ENCODE measurements around the gene PLCB3.

Gene PLCB3

GRCh38 chr11:64208796-64209562 lies 42.4 kb upstream of the PLCB3 start:
- Histone ChIP-seq H3K4me1 (ENCODE audit: control insufficient read depth, insufficient read depth, low read length) (peaks cover 24% of the 10 kb centered on the region), H3K9me3 (ENCODE audit: control insufficient read depth in 2 of 2, low read length in 2 of 2) (no peaks in the 10 kb centered on the region), H3K9ac (ENCODE audit: low read length in 2 of 2) (peak overlapping the region in 1 of 2 donors; percentile 62), H3K27me3 (ENCODE audit: control insufficient read depth in 1 of 2, insufficient read depth in 2 of 2, low read length in 2 of 2) (no peaks in the 10 kb centered on the region), H3K27ac (ENCODE audit: low read length) (peak overlapping the region; percentile 53), H3K36me3 (ENCODE audit: control insufficient read depth in 2 of 2, insufficient read depth in 2 of 2, low read length in 2 of 2) (peaks cover 3 to 12% of the 10 kb centered on the region in 2 donors), H3K4me3 (ENCODE audit: low read length in 2 of 2) (no peak overlapping the region)

DNA sequence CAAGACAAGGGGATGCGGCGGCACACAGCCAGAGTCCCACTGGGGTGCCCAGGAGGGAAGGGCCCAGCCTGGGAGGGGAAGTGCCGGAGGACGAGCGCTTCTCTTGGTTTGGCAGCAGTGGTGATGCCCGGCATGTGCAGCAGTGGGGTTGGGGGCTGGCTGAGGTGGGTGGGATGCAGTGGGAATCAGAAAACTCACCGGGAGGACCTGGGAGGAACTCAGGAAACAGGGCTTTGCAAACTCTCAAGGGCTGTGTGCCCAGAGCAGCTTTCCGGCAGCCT lies 41.8 kb upstream of the PLCB3 start:
- Histone ChIP-seq H3K4me3 (ENCODE audit: low read length in 2 of 2) (no peak overlapping the region), H3K9me3 (ENCODE audit: control insufficient read depth in 2 of 2, low read length in 2 of 2) (no peaks in the 10 kb centered on the region), H3K9ac (ENCODE audit: low read length in 2 of 2) (no peak overlapping the region), H3K27ac (ENCODE audit: low read length) (no peak overlapping the region), H3K27me3 (ENCODE audit: control insufficient read depth in 1 of 2, insufficient read depth in 2 of 2, low read length in 2 of 2) (no peaks in the 10 kb centered on the region), H3K4me1 (ENCODE audit: control insufficient read depth, insufficient read depth, low read length) (peaks cover 19% of the 10 kb centered on the region), H3K36me3 (ENCODE audit: control insufficient read depth in 2 of 2, insufficient read depth in 2 of 2, low read length in 2 of 2) (peaks cover 3 to 9% of the 10 kb centered on the region in 2 donors)

DNA sequence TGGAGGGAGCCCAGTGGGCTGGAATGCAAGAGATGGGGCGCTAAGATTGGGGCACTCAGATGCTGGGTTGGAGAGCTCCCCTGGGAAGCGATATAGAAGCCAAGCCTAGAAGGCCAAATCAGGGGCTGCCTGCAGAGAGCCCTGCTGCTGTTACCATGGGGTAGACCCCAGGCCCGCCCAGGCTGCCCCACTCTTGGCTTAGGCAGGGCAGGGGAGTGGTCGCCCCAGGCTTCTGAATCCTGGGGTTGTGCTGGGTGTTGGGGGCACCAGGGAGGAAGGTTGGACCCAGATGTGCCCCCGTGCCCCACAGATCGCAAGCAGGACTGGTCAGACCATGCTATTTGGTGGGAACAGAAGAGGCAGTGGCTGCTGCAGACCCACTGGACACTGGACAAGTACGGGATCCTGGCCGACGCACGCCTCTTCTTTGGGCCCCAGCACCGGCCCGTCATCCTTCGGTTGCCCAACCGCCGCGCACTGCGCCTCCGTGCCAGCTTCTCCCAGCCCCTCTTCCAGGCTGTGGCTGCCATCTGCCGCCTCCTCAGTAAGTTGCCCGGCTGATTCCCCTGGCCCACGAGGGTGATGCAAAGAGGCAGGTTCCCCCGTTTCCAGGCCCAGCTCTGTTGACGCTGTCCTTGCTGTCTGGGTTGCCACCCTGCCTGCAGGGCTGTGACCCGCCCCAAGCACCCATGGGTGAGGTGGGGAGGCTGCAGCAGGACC lies 40.9 kb upstream of the PLCB3 start:
- no peak overlapping the region for H3K27ac ChIP-seq (ENCODE audit: low read length)
- H3K4me1 ChIP-seq (ENCODE audit: control insufficient read depth, insufficient read depth, low read length), result peaks cover 14% of the 10 kb centered on the region
- no peaks in the 10 kb centered on the region for H3K9me3 ChIP-seq (ENCODE audit: control insufficient read depth in 2 of 2, low read length in 2 of 2)
- no peak overlapping the region for H3K9ac ChIP-seq (ENCODE audit: low read length in 2 of 2)
- peaks cover 0 to 9% of the 10 kb centered on the region in 2 donors for H3K36me3 ChIP-seq (ENCODE audit: control insufficient read depth in 2 of 2, insufficient read depth in 2 of 2, low read length in 2 of 2)
- H3K4me3 ChIP-seq (ENCODE audit: low read length in 2 of 2), result no peak overlapping the region
- no peaks in the 10 kb centered on the region for H3K27me3 ChIP-seq (ENCODE audit: control insufficient read depth in 1 of 2, insufficient read depth in 2 of 2, low read length in 2 of 2)

DNA sequence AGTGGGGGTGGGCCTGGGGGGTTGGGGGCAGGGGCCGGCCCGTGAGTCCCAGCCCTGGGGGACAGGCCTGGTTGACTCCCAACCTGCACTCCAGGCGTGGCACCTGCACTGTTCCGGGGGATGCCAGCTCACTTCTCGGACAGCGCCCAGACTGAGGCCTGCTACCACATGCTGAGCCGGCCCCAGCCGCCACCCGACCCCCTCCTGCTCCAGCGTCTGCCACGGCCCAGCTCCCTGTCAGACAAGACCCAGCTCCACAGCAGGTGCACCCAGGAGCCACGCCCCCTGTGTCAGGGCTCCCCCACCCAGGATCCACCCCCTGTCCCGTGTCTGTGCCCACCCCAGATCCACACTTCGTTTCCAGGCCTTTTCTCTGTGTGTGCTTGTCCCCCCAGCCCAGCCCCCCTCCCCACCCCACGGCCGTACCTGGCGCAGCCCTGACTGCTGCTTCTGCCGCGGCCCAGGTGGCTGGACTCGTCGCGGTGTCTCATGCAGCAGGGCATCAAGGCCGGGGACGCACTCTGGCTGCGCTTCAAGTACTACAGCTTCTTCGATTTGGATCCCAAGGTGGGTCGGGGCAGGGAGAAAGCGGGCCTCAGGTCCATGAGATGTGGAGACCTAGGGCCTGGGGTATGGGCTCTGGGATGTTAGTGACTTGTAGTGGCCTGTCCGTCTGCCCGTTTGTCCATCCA lies 40.0 kb upstream of the PLCB3 start:
- no peaks in the 10 kb centered on the region for H3K27me3 ChIP-seq (ENCODE audit: control insufficient read depth in 1 of 2, insufficient read depth in 2 of 2, low read length in 2 of 2)
- H3K4me3 ChIP-seq (ENCODE audit: low read length in 2 of 2), result no peak overlapping the region
- no peaks in the 10 kb centered on the region for H3K9me3 ChIP-seq (ENCODE audit: control insufficient read depth in 2 of 2, low read length in 2 of 2)
- no peak overlapping the region for H3K27ac ChIP-seq (ENCODE audit: low read length)
- H3K4me1 ChIP-seq (ENCODE audit: control insufficient read depth, insufficient read depth, low read length), result peaks cover 14% of the 10 kb centered on the region
- peaks cover 0 to 7% of the 10 kb centered on the region in 2 donors for H3K36me3 ChIP-seq (ENCODE audit: control insufficient read depth in 2 of 2, insufficient read depth in 2 of 2, low read length in 2 of 2)
- H3K9ac ChIP-seq (ENCODE audit: low read length in 2 of 2), result no peak overlapping the region

DNA sequence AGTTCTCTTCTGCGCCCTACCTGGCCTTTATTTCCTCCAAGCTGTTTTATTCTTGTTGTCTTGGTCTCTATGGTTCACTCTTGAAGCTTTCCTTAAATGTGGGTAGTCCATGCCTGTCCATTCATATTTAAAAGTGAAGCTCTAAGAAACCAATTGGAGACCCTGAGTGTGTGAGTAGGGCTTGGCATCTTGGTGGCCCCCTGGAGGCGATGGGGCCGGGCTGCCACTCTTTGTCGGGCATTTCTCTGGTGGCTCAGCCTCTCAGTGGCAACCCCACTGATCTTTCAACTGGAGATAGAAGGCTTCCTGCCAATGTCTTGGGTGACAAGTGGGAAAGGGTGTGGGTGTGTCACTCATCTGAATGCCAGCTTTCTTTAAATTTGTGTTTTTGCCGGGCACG lies 34.5 kb upstream of the PLCB3 start:
- Histone ChIP-seq H3K27ac (ENCODE audit: low read length) (no peak overlapping the region), H3K27me3 (ENCODE audit: control insufficient read depth in 1 of 2, insufficient read depth in 2 of 2, low read length in 2 of 2) (no peaks in the 10 kb centered on the region), H3K4me1 (ENCODE audit: control insufficient read depth, insufficient read depth, low read length) (no peaks in the 10 kb centered on the region), H3K4me3 (ENCODE audit: low read length in 2 of 2) (no peak overlapping the region), H3K9me3 (ENCODE audit: control insufficient read depth in 2 of 2, low read length in 2 of 2) (no peaks in the 10 kb centered on the region), H3K36me3 (ENCODE audit: control insufficient read depth in 2 of 2, insufficient read depth in 2 of 2, low read length in 2 of 2) (peaks cover 0 to under 1% of the 10 kb centered on the region in 2 donors), H3K9ac (ENCODE audit: low read length in 2 of 2) (no peak overlapping the region)

GRCh38 chr11:64218628-64219353 lies 32.5 kb upstream of the PLCB3 start:
- H3K27me3 ChIP-seq (ENCODE audit: control insufficient read depth in 1 of 2, insufficient read depth in 2 of 2, low read length in 2 of 2), result no peaks in the 10 kb centered on the region
- H3K27ac ChIP-seq (ENCODE audit: low read length), result no peak overlapping the region
- no peaks in the 10 kb centered on the region for H3K4me1 ChIP-seq (ENCODE audit: control insufficient read depth, insufficient read depth, low read length)
- peaks cover 0 to 6% of the 10 kb centered on the region in 2 donors for H3K36me3 ChIP-seq (ENCODE audit: control insufficient read depth in 2 of 2, insufficient read depth in 2 of 2, low read length in 2 of 2)
- no peak overlapping the region for H3K9ac ChIP-seq (ENCODE audit: low read length in 2 of 2)
- H3K4me3 ChIP-seq (ENCODE audit: low read length in 2 of 2), result no peak overlapping the region
- H3K9me3 ChIP-seq (ENCODE audit: control insufficient read depth in 2 of 2, low read length in 2 of 2), result no peaks in the 10 kb centered on the region

DNA sequence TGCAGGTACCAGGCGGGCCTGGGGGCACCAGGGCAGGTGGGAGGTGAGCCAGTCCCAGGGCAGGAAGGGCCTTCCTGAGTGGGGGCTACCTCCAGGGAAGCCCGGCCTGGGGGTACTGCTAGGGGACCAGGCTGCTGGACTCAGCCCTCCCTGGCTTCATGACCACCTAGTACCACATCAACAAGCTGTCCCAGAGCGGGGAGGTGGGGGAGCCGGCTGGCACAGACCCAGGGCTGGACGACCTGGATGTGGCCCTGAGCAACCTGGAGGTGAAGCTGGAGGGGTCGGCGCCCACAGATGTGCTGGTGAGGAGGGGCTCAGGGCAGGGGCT lies 32.0 kb upstream of the PLCB3 start:
- Histone ChIP-seq H3K9me3 (ENCODE audit: control insufficient read depth in 2 of 2, low read length in 2 of 2) (no peaks in the 10 kb centered on the region), H3K4me3 (ENCODE audit: low read length in 2 of 2) (no peak overlapping the region), H3K27me3 (ENCODE audit: control insufficient read depth in 1 of 2, insufficient read depth in 2 of 2, low read length in 2 of 2) (no peaks in the 10 kb centered on the region), H3K4me1 (ENCODE audit: control insufficient read depth, insufficient read depth, low read length) (no peaks in the 10 kb centered on the region), H3K27ac (ENCODE audit: low read length) (no peak overlapping the region), H3K9ac (ENCODE audit: low read length in 2 of 2) (no peak overlapping the region), H3K36me3 (ENCODE audit: control insufficient read depth in 2 of 2, insufficient read depth in 2 of 2, low read length in 2 of 2) (peaks cover 0 to 9% of the 10 kb centered on the region in 2 donors)

GRCh38 chr11:64219755-64220154 lies 31.6 kb upstream of the PLCB3 start:
- Histone ChIP-seq H3K4me1 (ENCODE audit: control insufficient read depth, insufficient read depth, low read length) (peaks cover 3% of the 10 kb centered on the region), H3K27ac (ENCODE audit: low read length) (no peak overlapping the region), H3K9ac (ENCODE audit: low read length in 2 of 2) (no peak overlapping the region), H3K4me3 (ENCODE audit: low read length in 2 of 2) (no peak overlapping the region), H3K9me3 (ENCODE audit: control insufficient read depth in 2 of 2, low read length in 2 of 2) (no peaks in the 10 kb centered on the region), H3K36me3 (ENCODE audit: control insufficient read depth in 2 of 2, insufficient read depth in 2 of 2, low read length in 2 of 2) (peaks cover 0 to 9% of the 10 kb centered on the region in 2 donors), H3K27me3 (ENCODE audit: control insufficient read depth in 1 of 2, insufficient read depth in 2 of 2, low read length in 2 of 2) (no peaks in the 10 kb centered on the region)

GRCh38 chr11:64220271-64220670 lies 31.1 kb upstream of the PLCB3 start:
- Histone ChIP-seq H3K4me1 (ENCODE audit: control insufficient read depth, insufficient read depth, low read length) (peaks cover 8% of the 10 kb centered on the region), H3K9ac (ENCODE audit: low read length in 2 of 2) (no peak overlapping the region), H3K9me3 (ENCODE audit: control insufficient read depth in 2 of 2, low read length in 2 of 2) (no peaks in the 10 kb centered on the region), H3K4me3 (ENCODE audit: low read length in 2 of 2) (no peak overlapping the region), H3K27ac (ENCODE audit: low read length) (no peak overlapping the region), H3K36me3 (ENCODE audit: control insufficient read depth in 2 of 2, insufficient read depth in 2 of 2, low read length in 2 of 2) (peaks cover 0 to 9% of the 10 kb centered on the region in 2 donors), H3K27me3 (ENCODE audit: control insufficient read depth in 1 of 2, insufficient read depth in 2 of 2, low read length in 2 of 2) (no peaks in the 10 kb centered on the region)

DNA sequence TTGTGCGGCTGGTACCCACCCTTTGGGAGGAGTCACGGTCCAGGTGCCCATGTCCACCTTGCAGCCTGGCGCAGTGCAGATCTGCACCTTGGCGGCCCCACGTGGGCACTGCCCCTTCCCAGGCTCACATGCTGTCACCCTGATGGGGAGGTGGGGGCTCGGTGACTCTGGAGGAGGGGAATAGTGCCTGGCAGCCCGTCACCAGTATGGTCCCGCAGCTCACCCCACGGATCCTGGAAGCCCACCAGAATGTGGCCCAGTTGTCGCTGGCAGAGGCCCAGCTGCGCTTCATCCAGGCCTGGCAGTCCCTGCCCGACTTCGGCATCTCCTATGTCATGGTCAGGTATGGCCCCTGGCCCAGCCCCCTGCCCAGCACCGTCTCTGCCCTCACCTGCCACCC lies 30.5 kb upstream of the PLCB3 start:
- Histone ChIP-seq H3K36me3 (ENCODE audit: control insufficient read depth in 2 of 2, insufficient read depth in 2 of 2, low read length in 2 of 2) (peaks cover 0 to 9% of the 10 kb centered on the region in 2 donors), H3K4me1 (ENCODE audit: control insufficient read depth, insufficient read depth, low read length) (peaks cover 14% of the 10 kb centered on the region), H3K9ac (ENCODE audit: low read length in 2 of 2) (no peak overlapping the region), H3K4me3 (ENCODE audit: low read length in 2 of 2) (no peak overlapping the region), H3K27ac (ENCODE audit: low read length) (no peak overlapping the region), H3K9me3 (ENCODE audit: control insufficient read depth in 2 of 2, low read length in 2 of 2) (no peaks in the 10 kb centered on the region), H3K27me3 (ENCODE audit: control insufficient read depth in 1 of 2, insufficient read depth in 2 of 2, low read length in 2 of 2) (no peaks in the 10 kb centered on the region)

All from stomach smooth muscle (tissue), 2 donors.